Measurements from ENCODE around the gene YWHAQ. TPM values are rescaled to one million over a fixed set of nuclear protein-coding genes. Genes with fewer than 3 reads are reported as not detected.

The YWHAQ gene
- 411 and 442 TPM in 2 replicates for total RNA-seq

DNA sequence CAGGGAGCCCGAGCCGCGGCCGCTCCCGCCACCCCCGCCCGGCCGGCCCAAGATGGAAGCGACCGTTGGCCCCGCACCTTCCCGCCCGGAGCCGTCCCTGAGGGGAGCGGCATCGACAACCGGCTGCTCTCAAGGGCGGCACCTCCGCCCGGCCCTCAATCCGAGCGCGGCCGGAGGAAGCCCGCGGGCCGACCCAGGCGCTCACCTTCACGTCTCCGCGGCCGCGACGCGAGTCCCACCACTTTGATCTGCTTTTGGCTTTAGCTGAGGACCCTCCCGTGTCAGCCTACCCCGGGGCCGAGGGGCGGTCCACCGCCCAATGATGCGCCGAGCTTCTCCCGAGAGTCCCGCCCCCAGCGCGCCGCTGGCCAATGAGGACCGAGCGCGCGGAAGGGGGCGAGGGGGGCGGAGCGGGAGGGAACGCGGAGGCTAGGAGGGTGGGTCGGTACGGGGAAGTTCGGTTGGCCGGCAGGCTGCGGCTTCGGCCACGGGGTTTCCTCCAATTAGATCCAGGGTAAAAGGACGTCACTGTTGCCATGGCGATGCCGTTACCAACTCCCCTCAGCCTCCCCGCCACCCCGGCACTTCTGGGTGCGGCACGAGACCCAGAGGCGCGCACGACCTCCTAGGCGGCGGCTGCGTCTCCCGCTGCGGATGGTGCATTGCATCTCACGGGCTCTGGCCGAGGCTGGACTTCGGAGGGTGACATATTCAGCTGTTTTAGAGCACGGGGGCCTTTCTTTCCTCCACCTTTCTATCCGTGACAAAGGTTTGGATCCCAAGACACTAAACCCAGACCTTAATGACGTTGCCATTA, at the start of gene YWHAQ:
TSS of gene YWHAQ (minus strand) at position 262 of the 817 bp plus-strand sequence. CDS start 545 bp downstream, outside the sequence.

DNA sequence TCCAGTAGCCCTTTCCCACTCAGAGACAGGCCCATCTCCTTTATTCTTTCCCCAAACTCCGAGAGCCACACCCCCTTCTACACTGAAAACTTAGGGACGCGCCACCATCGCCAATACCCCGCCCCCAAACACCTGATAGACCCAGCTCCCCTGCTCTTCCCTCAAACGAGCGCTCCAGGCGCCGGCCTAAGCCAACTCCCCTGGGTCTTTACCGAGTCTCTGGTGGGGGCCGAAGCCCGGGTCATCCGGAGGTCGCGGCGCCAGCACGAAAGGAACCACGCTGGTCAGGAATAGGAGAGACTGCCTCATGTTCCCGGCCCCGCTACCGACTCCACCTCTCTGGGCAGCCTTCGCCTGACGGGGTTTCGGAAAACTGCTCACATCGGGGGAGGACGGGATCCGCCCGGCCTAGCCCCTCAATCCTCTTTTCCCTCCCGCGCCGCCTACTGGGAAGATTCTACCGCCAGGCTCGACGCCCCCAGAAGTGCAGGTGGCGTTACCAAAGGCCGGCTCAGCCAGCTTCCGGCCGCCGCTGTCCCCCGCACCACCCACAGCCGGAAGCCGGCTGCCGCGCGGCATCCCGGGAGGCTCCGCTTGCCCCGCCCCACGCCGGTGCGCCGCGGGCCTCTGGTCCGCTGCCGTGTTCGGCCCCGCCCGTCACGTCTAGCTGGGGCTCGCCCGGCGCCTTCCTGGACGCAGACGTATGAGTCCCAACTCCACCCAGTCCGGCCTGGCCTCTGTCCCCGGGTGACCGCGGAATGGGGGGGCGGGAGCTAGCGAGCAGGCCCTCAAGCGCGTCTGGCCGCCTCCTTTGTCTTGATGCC, 75.3 kb downstream of the YWHAQ start, which contains the start of gene ADAM17:
TSS of gene ADAM17 (minus strand) at position 534 of the 824 bp plus-strand sequence. CDS start at position 309, 225 bp downstream.

Other genes with a start within 250 kb of the YWHAQ start
- 65.4 and 68.5 TPM in 2 replicates for gene ITGB1BP1, start 207.5 kb downstream of the YWHAQ start, total RNA-seq
- gene CPSF3, start 207.3 kb downstream of the YWHAQ start, total RNA-seq: 52.5 and 56.1 TPM in 2 replicates
- gene IAH1, start 156.4 kb downstream of the YWHAQ start, total RNA-seq: 74.2 and 80.8 TPM in 2 replicates
- 46.9 and 50.1 TPM in 2 replicates for gene ADAM17, start 75.2 kb downstream of the YWHAQ start, total RNA-seq
- 23.5 and 24.7 TPM in 2 replicates for gene TAF1B, start 212.5 kb upstream of the YWHAQ start, total RNA-seq

Data from aortic smooth muscle cell (primary cell).